Dedifferentiated amniotic fluid mesenchymal stem cell (primary cell): ENCODE data around the gene NRF1.

Source experiments
- DNase-seq: peaks from one replicate; pipeline ENCODE4 v3.0.0-alpha.2; 2016; ENCODE audit errors: extremely low spot score

NRF1 gene

DNA sequence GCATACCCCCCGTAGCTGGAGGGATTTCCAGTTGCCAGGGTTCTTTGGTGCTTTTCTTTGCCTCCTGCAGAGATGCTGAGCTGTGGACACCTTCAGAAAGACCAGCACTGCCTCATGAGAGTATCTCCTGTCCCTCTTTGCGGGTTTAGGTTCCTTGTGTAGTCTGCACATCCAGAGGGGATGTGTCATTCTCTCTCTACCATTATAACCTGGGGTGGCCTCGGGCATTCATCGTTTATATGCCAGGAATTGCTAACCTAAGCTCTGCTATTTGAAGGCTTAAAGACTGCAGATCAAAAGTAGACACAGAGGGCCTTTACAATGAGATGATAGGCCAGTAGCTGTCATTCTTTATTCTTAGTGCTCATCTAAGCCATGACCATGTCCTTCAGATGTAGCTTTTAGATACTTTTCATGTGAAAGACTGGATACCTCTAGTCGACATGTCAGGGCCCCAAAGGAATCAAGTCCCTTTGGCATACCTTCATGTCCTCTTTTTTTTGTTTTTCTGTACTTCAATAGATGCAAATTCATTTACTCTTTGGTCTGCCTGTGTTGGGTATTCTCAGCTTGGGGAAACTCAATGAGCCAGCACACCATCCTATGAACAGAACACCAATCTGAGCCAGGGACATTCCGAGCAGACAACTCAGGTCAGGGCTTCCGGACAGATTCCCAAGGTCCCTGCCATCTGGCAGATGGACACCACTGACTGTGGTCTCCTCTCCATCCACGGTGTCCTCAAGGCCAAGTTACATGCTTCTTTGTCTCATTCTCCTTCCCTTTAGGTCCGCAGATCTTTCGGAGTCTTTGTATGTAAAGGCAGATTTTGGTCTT lies 129.3 kb downstream of the NRF1 start:
- DNase-seq, result no peak

DNA sequence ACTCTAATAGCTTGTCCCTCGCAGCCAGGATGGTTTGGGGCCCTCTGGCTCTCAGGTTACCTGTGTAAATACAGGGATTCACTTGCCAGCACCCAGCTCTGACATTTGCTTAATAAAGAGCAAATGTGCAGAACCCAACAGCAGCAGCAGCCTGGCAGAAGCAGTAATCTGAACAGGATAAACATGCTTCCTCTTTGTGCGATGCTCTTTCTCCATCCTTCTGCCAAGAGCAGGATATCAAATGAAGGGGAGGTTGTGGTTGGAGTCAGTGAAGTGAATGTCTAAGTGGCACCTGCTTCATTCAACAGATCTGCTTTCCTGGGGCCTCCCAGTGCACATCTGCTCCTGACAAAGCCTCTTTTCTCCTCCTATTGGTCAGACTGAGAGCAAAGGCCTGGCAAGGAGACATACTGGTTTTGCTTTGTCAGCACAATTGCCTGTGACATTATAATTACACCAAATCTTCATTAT lies 130.3 kb downstream of the NRF1 start:
- DNase-seq, result no peak

DNA sequence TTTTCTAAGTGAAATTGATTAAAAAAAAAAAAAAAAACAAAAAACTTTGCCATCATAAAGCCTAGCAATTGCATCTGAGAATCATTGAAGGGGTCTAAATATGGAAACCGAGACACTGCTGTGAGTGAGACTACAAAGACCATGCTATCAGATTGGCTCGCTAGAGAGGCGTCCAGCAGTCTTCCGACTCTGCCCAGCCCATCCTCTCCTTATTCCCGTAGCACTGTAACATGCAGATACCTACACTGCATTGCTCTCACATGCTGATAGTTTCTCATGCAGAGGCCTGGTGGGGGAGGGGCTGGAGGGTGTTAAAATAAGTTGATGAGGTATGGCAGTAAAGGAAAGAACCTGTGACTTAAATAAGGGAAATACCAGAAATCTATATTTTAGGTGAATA lies 130.7 kb downstream of the NRF1 start:
- DNase-seq, result no peak

DNA sequence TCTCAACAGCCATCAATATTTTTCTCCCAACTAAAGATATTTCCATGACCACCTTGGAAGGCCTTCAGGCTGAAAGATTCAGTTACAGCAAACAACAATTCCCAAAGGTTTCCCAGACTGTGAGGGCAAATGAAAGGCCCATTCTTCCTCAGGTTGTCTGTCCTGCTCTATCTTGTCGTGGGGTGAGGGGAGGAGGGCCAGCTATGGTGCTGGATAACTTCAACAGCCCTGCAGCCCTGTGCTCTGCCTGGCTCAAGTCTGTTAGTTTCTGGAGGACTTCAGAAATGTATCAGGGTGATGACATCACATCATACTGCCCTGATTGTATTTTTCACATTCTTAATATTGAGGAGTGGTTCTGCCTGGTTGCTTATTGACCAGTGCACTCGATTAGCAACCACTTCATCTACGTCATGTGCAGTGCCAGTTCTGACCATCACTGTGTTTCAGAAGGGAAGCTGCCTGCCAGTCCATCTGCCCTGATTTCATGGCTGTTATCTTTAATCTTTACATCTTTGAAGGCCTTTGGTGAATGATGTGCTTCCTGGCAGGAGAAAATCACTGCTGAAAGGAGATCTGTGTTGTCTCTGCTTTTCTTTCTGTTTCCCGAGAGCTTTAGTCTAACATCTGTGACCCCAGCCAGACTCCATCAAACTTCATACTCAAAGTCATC lies 135.5 kb downstream of the NRF1 start:
- no peak for DNase-seq

DNA sequence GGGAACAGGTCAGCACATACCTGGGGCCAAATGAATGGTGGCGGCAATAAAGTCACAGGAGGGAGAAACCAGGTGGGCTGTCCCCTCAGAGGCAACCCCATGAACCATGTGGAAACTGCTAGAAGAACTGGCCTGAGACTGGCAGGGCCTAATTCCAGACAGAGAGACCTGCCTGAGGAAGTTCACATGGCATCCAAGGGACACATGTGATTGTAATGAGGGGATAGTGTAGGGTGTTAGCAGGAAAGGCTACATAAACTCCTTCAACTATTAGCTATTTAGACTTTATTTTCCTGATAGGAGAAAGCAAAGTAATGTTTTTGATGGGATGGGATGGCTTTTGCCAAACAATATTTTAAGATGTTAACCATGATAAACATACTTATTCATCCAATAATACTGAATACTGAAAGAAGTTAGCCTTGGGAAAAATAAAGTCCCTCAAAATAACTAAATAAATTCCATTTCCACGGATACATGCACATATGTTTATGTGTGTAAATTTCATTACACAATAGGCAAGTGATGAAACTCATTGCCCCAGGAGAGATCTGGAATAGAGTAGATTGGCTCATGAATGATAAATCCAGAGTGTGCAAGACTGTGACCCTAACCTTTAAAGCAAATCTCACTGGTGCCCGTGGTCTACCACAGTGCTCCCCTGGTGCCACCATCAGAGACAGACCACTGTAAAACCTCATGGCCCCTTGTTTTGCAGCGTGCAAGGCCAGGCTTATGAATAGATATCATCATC lies 137.0 kb downstream of the NRF1 start:
- no peak for DNase-seq

DNA sequence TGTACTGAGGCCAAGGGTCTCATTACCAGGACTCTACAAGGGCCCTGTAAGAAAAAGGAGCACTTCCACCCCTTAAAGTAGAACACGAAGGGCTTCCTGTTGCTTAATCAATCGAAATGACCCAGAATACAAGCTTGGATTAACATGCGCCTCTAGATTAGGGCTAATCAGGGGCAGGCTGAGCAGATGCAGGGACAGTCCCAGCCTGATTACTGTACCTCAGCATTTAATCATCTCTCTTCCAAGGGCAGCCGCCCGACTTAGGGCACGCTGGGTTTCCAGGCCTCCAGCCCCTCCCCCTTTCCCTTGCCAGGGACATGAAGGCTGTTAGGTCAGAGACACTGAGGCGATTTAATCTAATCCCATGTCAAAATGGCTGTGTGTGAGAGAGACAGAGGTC lies 138.6 kb downstream of the NRF1 start:
- DNase-seq, result no peak

DNA sequence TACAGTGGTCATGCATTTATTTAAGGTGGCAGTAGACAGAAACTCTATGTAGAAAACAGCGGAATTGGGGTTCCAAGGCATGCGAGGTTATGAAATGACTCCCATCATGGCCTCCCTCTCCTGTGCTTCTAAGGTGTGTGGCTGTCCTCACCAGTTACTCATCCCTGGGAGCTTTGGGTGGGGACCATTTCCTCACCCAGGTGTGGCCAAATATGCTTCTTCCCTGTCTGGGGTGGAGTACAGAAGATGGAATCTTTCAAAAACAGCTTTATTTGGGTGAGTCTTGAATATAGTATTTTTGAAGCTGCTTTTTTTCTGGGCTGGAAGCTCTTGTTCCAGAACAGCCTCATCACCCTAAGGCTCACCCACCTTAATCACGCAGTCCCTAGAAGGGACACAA lies 139.0 kb downstream of the NRF1 start:
- no peak for DNase-seq

DNA sequence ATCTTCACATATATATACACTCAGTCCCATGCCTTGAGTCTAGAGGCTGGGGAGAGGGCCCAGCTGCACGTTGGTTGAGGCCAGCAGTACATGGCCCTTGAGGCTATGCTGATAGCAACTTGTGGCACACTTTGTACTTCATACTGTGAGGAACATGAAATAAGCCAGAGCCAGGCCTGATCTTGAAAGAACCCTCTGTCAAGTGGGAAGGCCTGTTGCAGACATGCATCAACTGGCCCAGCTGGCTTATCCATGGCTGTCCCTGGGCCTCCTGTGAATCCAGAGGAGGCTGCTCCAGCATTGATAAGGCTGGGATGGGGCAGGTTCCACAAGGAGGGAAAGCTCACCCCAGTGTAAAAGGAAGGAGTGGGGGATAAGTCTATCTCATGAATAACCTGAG lies 140.4 kb downstream of the NRF1 start:
- no peak for DNase-seq

DNA sequence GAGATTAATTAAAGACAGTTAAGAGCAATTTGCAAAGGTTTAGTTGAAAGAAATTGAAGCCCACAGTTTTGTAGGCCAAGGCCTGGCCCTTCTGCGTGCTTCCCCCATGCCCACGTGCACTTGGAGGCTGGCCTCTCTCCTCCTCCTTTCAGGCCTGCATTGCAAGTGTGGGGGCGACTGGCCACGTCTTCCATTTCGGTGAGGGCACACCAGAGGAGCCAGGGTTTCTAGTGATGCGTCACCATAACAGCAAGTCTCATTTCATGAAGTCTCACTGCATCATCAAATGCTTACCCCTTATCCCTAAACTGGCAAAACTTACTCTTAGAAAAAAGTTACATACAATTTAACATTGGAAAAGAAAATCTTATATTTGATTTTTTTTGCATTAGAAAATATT lies 141.2 kb downstream of the NRF1 start:
- no peak for DNase-seq

DNA sequence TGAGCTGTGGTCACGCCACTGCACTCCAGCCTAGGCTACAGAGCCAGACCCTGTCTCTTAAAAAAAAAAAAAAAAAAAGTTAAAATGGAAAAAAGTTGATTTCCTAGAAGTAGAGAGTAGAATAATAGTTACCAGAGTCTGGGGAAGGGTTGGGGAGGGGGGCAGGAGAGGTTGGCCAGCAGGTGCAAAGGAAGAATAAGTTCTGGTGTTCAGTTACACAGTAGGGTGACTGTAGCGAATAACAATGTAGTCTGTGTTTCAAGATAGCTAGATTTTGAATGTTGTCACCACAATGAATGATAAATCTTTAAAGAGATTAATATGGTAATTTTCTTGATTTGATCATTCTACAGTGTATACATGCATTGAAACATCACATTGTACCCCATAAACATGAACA lies 142.9 kb downstream of the NRF1 start:
- no peak for DNase-seq

DNA sequence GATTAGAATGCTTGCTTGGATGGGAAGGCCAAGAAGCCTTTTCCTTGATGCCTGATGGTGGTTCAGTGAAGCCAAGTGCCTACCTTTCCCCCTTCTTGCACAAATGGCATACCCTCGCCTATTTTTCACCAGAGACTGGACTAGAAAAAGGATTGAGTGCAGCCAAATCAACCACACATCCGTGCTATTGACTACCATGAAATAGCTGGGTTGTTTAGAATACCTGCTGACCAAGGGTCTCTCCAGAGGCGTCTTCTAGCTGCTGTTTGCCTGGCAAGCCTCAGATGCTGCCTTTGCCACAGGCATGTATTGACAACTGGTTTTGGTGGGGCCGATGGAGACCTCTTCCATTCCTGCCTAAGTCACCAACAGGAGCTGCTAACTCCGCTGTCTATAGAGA lies 146.5 kb downstream of the NRF1 start:
- no peak for DNase-seq

DNA sequence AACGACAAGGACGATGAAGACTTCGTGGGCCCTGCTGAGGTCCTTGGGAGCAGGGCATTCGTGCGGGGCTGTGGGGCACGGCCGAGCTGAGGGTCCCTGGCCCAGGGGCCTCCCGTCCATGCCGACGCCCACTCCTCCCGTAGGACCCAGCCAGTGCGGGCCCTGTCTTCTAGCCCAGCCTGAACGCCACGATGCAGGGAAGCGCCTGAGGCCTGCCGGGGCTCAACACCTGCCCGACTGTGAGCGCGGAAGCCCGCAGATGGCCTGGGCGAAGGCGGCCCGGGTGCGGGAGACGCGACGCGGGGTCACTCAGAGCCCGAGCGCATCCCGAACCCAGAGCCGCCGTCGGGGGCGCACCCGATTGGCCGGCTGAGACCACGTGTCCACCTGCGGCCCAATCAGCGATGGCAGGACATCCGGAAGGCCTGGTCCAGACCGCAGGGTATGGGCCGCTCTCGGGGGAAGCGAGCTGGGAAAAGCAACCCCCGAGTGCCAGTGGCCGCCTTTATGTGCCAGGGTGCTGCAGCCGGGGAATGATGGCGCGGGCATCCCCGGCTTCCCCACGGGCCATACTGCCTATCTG lies 151.0 kb downstream of the NRF1 start:
- DNase-seq, result no peak

DNA sequence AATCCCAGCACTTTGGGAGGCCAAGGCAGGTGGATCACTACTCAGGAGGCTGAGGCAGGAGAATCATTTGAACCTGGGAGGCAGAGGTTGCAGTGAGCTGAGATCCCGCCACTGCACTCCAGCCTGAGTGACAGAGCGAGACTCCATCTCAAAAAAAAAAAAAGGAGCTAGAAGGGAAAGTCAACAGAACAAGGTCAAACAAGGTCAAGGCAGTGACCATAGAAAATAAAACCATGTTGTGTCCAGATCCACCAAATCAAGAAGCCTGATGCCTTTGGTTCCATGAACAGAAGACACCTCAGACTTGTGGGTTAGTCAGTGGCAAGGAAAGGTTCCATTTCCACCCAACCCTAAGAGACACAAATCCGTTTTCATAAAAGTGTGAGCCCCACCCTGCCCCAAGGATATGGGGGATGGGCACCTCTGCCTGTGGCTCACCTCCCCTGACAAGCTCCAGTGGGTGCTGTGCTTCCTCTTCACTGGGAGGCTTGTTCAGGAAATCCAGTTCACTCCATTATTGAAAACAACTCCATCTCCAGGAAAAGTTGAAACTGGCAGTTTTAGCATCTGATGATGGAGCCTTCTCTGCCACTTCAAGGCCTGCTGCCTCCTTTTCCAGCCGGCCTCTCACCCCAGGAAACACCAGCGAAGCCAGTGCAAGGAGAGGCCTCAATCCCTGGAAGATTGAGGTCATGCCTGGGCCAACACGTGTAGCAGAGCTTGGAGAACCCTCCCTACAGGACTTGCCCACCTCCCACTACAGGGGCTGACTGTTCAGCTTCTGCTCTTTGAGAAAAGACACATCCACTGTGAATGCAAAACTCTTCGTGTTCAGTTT lies 152.9 kb downstream of the NRF1 start:
- DNase-seq, result no peak

DNA sequence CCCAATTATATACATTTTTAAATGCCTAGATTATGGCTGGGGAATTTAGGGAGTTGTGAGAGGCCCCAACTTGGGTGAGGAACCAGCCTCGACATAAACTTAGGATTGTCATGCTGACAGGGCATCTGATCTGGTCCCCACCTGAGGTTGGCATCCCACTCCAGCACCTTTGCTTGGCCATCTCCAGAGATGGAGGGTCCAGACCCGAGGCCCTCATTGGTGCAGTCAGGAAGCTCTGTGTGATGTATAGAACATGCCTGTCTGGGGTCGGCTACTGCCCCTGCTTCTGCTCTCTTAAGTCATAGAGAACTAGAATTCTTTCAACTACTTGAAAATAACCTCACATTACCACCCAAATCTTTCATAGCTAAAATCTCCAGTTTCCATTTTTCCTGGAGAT lies 153.8 kb downstream of the NRF1 start:
- DNase-seq, result no peak

DNA sequence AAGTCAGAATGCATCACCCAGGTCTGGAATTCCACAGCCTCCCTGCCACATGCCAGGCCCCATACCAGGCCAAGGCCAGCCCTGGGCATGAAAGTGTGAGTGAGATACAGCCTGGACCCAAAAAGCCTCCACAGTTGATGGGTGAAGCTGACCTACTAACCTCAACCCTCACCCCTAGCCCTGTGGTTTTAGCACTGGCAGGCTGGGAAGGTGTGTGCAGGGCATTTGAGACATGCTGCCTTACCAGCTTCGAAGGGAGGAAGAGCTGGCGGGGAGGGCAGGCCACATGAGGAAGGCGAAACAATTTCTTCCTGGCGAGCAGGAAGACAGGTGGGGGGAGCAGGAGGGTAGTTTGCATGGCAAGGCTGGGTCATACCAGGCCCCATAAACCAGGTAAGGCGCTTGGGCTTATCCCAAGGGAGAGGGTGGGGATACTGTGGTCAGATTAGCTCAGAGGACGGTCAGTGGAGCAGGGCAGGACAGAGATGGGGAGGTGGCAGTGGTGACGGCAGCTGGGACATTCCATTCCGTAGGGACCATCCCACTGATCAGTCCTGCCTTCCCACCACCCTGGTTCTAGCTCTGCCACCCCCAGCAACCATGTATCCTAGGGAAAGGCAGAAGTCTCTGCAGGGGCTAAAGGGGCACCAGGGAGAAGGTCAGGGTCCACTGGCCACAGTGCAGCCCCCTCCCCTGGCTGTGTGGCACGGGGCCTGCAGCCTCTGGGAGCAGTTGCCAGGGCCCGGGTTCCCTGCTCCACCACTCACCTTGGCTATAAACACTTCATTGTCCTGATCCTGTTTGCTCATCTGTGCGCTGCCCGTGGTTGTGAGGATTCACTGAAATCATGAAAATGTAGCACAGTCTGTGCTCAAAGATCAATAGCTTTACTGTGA lies 155.8 kb downstream of the NRF1 start:
- DNase-seq, result no peak

DNA sequence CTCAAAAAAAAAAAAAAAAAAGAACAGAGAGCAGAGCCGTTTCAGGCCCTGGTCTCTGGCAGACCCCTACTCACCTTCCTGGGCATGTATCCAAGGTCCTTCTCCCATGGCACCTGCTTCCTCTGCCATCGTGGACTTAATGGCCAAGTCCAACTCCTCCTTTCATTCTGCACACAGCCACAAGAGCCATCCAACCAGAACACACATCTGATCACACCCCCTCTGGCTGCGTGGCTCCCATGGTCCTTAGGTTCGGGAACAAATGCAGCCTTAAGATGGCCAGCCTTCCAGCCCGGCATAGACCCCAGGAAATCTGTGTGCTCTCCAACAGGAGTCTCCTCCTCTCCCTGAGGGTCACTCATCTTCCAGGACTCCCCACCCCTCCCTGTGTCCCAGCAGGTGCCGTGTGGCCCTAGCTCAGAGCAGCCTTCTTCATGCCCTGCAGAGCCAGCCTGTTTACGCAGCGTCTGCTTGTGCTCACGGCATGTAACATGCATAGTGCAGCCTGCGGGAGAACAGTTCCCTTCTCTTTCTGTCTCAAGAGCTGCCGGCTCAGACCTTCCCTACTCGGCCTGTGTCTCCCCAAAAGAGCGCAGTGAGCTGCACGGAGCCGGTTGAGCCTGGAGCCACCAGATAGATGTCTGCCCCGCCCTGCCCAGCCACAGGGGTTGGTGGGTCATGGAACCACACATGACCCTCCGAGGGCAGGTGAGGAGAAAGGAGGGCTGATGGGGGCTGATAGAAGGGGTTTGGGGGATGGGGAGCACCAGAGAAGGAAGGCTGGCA lies 157.3 kb downstream of the NRF1 start:
- no peak for DNase-seq

DNA sequence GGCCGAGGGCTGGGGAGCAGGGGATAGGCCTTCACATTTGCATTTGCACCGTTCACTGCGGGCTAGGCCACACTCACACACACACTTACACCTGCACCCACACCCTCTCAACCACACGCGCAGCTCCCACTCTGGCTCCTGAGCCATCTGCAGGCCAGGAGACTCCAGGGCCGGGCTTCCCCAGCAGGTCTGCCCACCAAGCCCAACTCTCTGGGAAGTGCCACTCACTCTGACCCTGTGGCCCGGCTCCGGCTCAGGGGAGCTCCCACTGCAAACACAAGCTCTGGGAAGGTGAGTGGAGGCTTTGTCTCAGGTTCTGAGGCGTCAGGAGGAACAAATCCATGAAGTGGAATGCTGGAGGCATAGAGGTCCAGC lies 157.9 kb downstream of the NRF1 start:
- DNase-seq, result no peak

DNA sequence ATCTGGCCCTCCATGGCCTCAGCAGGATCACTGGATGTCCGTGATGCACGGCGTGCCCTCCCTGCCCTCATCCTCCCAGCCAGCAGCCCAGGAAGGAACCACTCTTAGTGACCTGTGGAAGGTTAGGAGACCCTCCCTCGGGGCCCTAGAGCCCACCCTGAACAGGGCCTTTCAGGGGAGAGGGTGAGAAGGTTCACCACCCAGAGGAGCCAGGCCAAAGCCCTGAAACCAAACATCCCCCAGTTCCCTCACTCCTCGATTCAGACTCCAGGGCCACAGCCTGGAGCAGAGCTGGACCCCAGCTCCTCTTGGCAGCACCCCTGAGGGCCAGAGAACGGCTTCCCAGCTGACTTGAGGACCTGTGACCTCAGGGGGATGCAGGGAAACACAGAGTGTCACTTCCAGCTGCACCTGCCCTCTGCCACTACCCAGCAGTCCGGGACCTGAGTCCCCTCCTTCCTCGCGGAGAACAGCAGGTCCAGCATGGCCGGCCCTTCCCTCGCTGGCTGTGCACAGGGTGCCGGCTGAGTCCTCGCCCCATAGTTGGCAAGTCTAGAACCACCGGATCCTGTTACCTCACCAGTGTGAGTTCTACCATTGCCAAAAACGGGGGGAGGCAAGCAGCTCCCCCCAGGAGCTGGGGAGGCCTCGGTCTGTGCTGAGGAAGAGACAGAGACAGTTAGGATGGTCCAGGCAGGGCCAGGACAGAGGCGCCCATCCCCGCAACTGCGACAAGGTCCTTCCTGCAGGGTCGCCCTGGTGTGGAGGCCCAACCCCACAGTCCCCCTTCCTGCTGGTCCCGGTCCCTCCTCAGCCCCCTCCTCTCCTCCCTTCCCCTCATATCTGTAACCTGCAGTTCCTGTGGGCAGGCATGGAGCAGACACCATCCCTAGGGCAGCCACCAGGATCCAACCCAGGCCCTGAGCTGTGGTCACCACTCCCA lies 158.6 kb downstream of the NRF1 start:
- no peak for DNase-seq
